Thyroid gland (tissue), 4 donors: ENCODE results near the gene HOXD12. TPM values are rescaled to one million over a fixed set of nuclear protein-coding genes. Genes with fewer than 3 reads are reported as not detected.

Experiments
- DNase-seq, 2 donors: peaks; one replicate each; pipeline ENCODE4 v3.0.0-alpha.2; 2019
- H3K27ac ChIP-seq, 3 donors: fragments of 200-600 bp; sonication (generic); 1 replicate in 2 of 3; 2 replicates in 1 of 3; pipeline ENCODE4 v1.5.1; 2016 to 2019; ENCODE audit warnings: mild to moderate bottlenecking in 1 of 3, moderate library complexity in 1 of 3
- H3K27me3 ChIP-seq: fragments of 200-600 bp; sonication (generic); one replicate; pipeline ENCODE4 v1.5.1; 2019
- H3K36me3 ChIP-seq, 2 donors: fragments of 200-600 bp; sonication (generic); one replicate each; pipeline ENCODE4 v1.5.1; 2016 to 2019
- H3K4me1 ChIP-seq, 2 donors: fragments of 200-600 bp; sonication (generic); one replicate each; pipeline ENCODE4 v1.5.1; 2017 to 2019
- H3K4me3 ChIP-seq, 3 donors: fragments of 200-600 bp; sonication (generic); replicated peaks in 1 of 3; 1 replicate in 2 of 3; 2 replicates in 1 of 3; pipeline ENCODE4 v1.5.1; 2016; ENCODE audit warnings: mild to moderate bottlenecking in 1 of 3
- H3K9me3 ChIP-seq: fragments of 200-600 bp; sonication (generic); one replicate; pipeline ENCODE4 v1.5.1; 2017
- CTCF ChIP-seq, 6 experiments: fragments of 200-600 bp in 3 of 6; fragments of 450-650 bp in 3 of 6; sonication (generic) in 3 of 6; IDR thresholded peaks; one replicate each; pipeline ENCODE4 v1.5.1; 2016 to 2019; ENCODE audit warnings: antibody characterized with exemption in 6 of 6, mild to moderate bottlenecking in 2 of 6, inconsistent platforms in 1 of 6, moderate library complexity in 1 of 6
- POLR2A ChIP-seq, 2 donors: fragments of 450-650 bp; IDR thresholded peaks; one replicate each; pipeline ENCODE4 v1.6.1; 2017; ENCODE audit warnings: antibody characterized with exemption in 2 of 2, mild to moderate bottlenecking in 2 of 2, moderate library complexity in 1 of 2
- WGBS, 2 donors: methylation state at CpG; one replicate each; pipeline ENCODE4 v1.1.5; 2017; 5-methylcytosine and 5-hydroxymethylcytosine counted together
- intact Hi-C: fragments of 100-400 bp; cut with DNase I; formaldehyde crosslinking; loops from one replicate; pipeline ENCODE4 v1.15.1; 2023
- total RNA-seq, 4 donors: library from RNA; depleted of rRNA; stranded (reverse); fragments of >200 nt; gene quantifications; one replicate each; pipeline ENCODE4 v1.2.3, GENCODE V29; 2016

The HOXD12 gene
- total RNA-seq, 4 donors from 2014 or later, result not detected

GRCh38 chr2:176111846-176112374 is 12.3 kb downstream of the HOXD12 start:
- Histone ChIP-seq H3K36me3 (no peaks in the 10 kb centered on the region), H3K9me3 (no peaks in the 10 kb centered on the region), H3K4me3 (no peak overlapping the region), H3K4me1 (peaks cover 0 to 19% of the 10 kb centered on the region in 2 donors), H3K27ac (no peak overlapping the region), H3K27me3 (peaks cover 67% of the 10 kb centered on the region)
- intact Hi-C loops, result no loop called here
- no peak for DNase-seq
- 3 to 10% methylated on average over 29 of the region's 29 CpGs for WGBS, 2 donors
- no peak for TF ChIP-seq CTCF (IDR thresholded peaks at IDR 0.05)
- TF ChIP-seq POLR2A (IDR thresholded peaks at IDR 0.05), result no peak

GRCh38 chr2:176112375-176113302 is 13.0 kb downstream of the HOXD12 start:
- H3K4me1 ChIP-seq, result peaks cover 0 to 15% of the 10 kb centered on the region in 2 donors
- intact Hi-C loops, result no loop called here
- H3K36me3 ChIP-seq, result no peaks in the 10 kb centered on the region
- no peak overlapping the region for H3K27ac ChIP-seq
- 7 to 9% methylated on average over 19 to 31 of the region's 40 CpGs for WGBS, 2 donors
- H3K27me3 ChIP-seq, result peaks cover 71% of the 10 kb centered on the region
- no peak for DNase-seq
- TF ChIP-seq CTCF (IDR thresholded peaks at IDR 0.05) (no peak), POLR2A (IDR thresholded peaks at IDR 0.05) (no peak)
- H3K4me3 ChIP-seq, result no peak overlapping the region
- H3K9me3 ChIP-seq, result no peaks in the 10 kb centered on the region

- DNase-seq, result no peak
- no peaks in the 10 kb centered on the region for H3K4me1 ChIP-seq
- intact Hi-C loops, result no loop called here
Observed at GRCh38 chr2:176114120-176114929, 14.7 kb downstream of the HOXD12 start.

GRCh38 chr2:176114930-176115625 is 15.5 kb downstream of the HOXD12 start:
- Histone ChIP-seq H3K27ac (no peak overlapping the region), H3K4me3 (no peak overlapping the region), H3K9me3 (no peaks in the 10 kb centered on the region), H3K4me1 (no peaks in the 10 kb centered on the region), H3K27me3 (peaks cover 67% of the 10 kb centered on the region), H3K36me3 (no peaks in the 10 kb centered on the region)
- WGBS, 2 donors, result 19 to 23% methylated on average over 16 of the region's 16 CpGs
- intact Hi-C loops, result no loop called here
- DNase-seq, result no peak
- TF ChIP-seq CTCF (IDR thresholded peaks at IDR 0.05), result no peak
- TF ChIP-seq POLR2A (IDR thresholded peaks at IDR 0.05), result no peak

More at GRCh38 chr2:176114120-176114929, 14.7 kb downstream of the HOXD12 start:
- H3K36me3 ChIP-seq, result no peaks in the 10 kb centered on the region
- TF ChIP-seq CTCF (IDR thresholded peaks at IDR 0.05) (no peak), POLR2A (IDR thresholded peaks at IDR 0.05) (no peak)
- no peaks in the 10 kb centered on the region for H3K9me3 ChIP-seq
- no peak overlapping the region for H3K27ac ChIP-seq
- peaks cover 68% of the 10 kb centered on the region for H3K27me3 ChIP-seq
- 17% methylated on average over 26 of the region's 26 CpGs for WGBS, 2 donors
- H3K4me3 ChIP-seq, result no peak overlapping the region
